NCI-H1092 (cell line): ENCODE results near the gene AREL1.

Experiments
- DNase-seq: peaks from one replicate; lab custom pipeline; 2025; lab: John Stamatoyannopoulos, UW

Gene AREL1

DNA sequence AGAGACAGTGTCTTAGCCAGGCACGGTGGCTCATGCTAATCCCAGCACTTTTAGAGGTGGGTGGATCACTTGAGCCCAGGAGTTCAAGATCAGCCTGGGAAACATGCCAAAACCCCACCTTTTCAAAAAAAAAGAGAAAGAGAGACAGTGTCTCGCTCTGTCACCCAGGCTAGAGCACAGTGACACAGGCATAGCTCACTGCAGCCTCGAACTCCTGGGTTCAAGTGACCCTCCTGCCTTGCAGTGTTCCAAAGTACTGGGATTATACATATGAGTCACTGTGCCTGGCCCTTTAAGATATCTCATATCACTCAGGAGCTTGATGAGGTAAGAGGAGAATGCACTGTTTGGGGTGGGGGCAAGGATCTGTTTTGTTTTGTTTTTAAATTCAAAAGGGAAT is 52.7 kb downstream of the AREL1 start:
- no peak for DNase-seq

DNA sequence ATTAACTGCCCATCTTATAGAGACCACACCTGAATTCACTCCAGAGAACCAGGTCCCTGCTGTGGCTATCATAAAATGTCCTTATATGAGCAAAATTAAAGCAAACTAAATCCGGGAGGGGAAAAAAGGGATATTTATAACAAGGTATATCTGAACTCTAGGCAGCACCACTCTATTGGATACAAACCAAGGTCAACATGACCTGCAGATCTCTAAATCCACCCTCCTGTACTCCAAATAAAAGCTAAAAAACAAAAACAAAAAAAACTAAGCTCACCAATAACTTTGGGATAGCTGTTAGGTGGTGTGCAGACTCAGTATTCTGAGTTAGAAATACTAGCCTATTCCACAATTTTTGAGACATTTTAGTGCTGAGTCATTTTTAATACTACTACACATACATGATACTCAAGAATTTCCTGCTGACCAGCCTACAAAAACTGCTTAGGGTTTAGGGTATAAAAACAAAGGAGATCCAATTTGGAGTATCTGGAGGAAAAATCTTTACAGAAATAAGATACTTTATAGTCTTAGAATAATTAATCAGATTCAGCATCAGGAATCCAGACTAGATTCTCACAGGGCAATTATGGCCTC is 54.2 kb downstream of the AREL1 start:
- DNase-seq = no peak

GRCh38 chr14:74656964-74657363 is 55.9 kb downstream of the AREL1 start:
- DNase-seq = no peak

DNA sequence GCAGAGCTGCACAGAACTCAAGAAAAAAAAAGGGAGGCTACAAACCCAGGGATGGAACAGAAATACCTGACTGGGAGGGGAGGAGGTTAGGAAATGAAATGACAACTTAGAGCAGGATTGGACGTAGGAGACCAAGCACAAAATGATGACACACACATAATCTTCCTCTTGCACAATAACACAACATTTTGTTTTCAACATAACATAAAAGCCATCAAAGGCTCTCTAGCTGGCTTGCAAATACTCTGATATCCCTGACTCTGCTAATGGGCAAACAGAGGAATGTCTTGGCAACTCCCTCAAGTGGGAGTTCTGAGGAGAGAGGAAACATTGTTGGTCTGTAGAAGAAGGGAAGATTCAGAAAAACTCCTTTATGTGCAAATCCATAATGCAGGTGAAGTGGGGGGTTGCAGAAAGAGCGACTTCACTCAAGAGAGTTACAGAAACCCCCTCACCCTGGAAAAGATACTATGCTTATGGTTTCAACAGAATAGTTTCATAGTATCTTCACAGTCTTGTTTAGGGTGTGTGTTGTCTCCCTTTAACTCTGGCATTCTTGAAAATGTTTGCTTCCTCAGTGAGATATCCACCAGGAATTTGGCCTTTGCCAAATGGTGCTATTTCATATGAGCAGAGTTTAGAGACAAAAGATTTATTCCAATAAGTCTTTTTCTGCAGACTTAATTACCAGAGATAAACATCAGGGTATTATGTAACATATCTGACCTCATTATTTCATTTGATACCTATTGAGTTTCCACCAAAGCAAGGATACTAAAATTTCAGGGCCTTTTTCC is 57.1 kb downstream of the AREL1 start:
- no peak for DNase-seq

- DNase-seq = no peak
Measured at GRCh38 chr14:74654931-74655330, 57.9 kb downstream of the AREL1 start.

DNA sequence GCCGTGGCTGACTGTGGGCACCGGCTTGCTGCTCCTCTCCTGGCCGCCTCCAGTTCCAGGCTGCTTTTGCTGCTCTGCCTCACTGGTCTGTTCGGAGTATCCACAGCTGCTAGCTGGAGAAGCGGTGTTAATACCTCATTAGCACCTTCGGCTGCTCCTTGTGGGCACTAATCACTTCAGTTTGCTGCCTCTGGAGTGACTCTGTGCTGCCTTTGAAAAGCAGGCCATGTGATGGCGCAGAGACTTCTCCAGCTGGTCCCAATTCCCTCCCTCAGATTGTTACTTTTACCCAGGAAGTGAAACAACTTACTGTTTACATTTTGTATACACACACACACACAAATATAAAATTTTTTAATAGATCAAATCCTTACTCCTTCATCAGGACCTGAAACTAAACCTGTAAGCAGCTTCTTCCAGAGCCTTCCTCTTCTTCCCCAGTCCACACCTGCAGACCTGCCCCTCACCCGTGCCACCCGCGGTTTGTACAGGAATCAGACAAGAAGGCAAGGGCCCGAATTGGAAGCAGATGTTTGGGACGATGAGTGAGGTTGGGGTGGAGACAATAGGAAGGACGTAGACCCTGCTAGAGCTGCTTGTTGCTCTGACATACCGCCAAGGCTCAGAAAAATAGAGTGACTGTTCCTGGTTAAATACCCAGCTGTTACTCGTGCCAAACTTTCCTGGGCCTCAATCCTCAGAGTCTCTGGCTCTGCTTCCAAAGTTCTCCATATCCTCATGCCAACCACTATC is 59.3 kb downstream of the AREL1 start:
- no peak for DNase-seq

DNA sequence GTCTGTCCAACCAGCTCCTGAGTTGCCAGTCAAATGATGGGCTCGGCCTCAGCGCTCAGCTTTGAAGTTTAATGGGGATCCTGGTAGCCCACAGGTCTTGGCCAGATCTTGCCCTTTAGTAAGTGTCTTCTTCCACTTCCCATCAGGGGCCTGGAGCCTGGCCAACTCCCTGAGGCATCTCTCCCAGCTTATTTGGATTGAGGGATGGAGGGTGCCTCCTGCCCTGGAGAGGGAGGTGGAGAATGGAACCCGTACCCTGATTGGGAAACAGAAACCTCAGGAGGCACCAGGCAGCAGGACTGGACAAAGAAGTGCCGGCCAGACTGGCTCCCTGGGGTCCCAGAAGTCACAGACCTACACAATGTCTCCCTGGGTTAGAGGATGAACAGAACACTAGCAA is 60.3 kb downstream of the AREL1 start:
- no peak for DNase-seq

- no peak for DNase-seq
Measured at GRCh38 chr14:74650927-74651686, 61.8 kb downstream of the AREL1 start.

GRCh38 chr14:74649673-74650072 is 63.2 kb downstream of the AREL1 start:
- DNase-seq = no peak

GRCh38 chr14:74649167-74649566 is 63.7 kb downstream of the AREL1 start:
- no peak for DNase-seq

DNA sequence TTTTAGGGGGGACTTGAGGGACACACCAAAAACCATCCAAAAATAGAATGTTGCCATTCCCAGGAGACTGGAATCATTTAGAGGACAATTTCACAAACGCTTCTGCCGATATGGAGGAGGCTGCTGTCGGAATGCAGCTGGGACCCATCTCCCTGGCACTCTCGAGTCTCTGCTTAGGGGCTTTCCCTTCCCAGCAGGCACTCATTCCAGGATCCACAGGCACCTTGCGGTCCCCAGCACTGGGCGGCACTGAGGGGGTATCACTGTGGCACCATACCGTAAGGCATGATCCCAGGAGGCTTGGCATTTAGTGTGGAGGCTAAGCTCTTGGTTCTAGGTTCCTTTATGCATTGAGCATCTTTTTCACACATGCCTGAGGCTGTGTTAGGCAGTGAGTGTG is 64.3 kb downstream of the AREL1 start:
- DNase-seq = no peak

- peak; percentile 7 for DNase-seq
Measured at GRCh38 chr14:74647678-74648461, 65.0 kb downstream of the AREL1 start.

- DNase-seq = no peak
Measured at GRCh38 chr14:74647061-74647677, 65.7 kb downstream of the AREL1 start.

- no peak for DNase-seq
Measured at GRCh38 chr14:74645756-74646470, 67.0 kb downstream of the AREL1 start.

DNA sequence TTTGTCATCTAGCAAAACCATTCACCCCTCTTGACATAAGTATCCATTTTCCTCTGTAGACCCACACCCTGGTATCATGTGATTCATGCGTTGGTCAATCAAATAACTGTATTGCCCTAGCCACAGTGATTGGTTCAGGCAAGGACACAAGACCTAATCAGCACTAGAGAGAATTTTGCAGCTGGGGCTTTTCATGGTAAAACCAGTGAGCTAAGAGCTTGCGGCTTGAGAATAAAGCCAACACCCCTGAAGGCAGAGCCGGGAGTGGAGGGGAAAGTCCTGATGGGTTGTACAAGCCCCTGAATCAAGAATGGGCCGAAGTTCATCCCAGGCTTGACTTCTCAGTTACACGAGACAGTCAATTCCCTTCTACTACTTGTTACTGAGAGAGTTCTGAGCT is 67.6 kb downstream of the AREL1 start:
- DNase-seq = no peak

GRCh38 chr14:74641601-74642391 is 71.1 kb downstream of the AREL1 start:
- no peak for DNase-seq

GRCh38 chr14:74638966-74639365 is 73.9 kb downstream of the AREL1 start:
- no peak for DNase-seq

- DNase-seq = no peak
Measured at GRCh38 chr14:74638066-74638465, 74.8 kb downstream of the AREL1 start.

DNA sequence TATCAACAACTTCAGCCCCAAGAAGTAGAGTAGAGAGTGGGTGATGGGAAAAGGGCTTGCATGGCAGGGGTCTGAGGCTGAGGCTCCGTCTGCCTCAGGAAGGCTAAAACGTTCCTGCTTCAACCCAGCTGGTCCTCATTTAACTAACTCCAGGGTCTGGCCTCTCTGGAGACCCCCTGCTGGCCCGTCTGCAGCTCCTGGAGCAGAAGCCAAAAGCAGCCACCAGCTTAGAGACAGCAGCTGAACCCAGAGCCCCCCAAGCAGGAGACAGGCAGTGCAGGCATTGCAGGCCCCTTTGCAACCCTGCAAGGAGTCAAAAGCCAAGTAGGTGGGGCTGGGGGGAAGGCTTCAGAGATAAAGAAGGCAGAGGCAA is 75.7 kb downstream of the AREL1 start:
- no peak for DNase-seq
